GM21447 (cell line): ENCODE measurements around the gene GADD45A.

Experiments used
- ATAC-seq: cut with Tn5 transposase; IDR thresholded peaks from one replicate; pipeline ENCODE4 v1.9.1; 2021; ENCODE audit not compliant: unreplicated experiment

The GADD45A gene

GRCh38 chr1:67666636-67667035 lies 18.4 kb upstream of the GADD45A start:
- no peak for ATAC-seq

GRCh38 chr1:67668660-67669059 lies 16.3 kb upstream of the GADD45A start:
- no peak for ATAC-seq

GRCh38 chr1:67672260-67672803 lies 12.7 kb upstream of the GADD45A start:
- no peak for ATAC-seq

GRCh38 chr1:67673468-67674201 lies 11.4 kb upstream of the GADD45A start:
- no peak for ATAC-seq

GRCh38 chr1:67674260-67675011 lies 10.6 kb upstream of the GADD45A start:
- ATAC-seq: peak; percentile 58

- no peak for ATAC-seq
These were observed 9.2 kb upstream of the GADD45A start for GRCh38 chr1:67675800-67676199.

- no peak for ATAC-seq
These were observed 8.7 kb upstream of the GADD45A start for GRCh38 chr1:67676287-67676686.

GRCh38 chr1:67676946-67677345 lies 8.1 kb upstream of the GADD45A start:
- no peak for ATAC-seq

- ATAC-seq: no peak
These were observed 7.6 kb upstream of the GADD45A start for GRCh38 chr1:67677408-67677807.

GRCh38 chr1:67677930-67678329 lies 7.1 kb upstream of the GADD45A start:
- ATAC-seq: no peak

GRCh38 chr1:67679691-67680090 lies 5.3 kb upstream of the GADD45A start:
- ATAC-seq: no peak

GRCh38 chr1:67680486-67680885 lies 4.5 kb upstream of the GADD45A start:
- no peak for ATAC-seq

- no peak for ATAC-seq
These were observed 2.3 kb upstream of the GADD45A start for GRCh38 chr1:67682659-67683197.

- ATAC-seq: no peak
These were observed 1.7 kb upstream of the GADD45A start for GRCh38 chr1:67683316-67683715.

GRCh38 chr1:67683766-67684525 lies 1.1 kb upstream of the GADD45A start:
- no peak for ATAC-seq

- ATAC-seq: no peak
These were observed 405 bp upstream of the GADD45A start for GRCh38 chr1:67684526-67685066.

- peak; percentile 18 for ATAC-seq
These were observed 711 bp downstream of the GADD45A start for GRCh38 chr1:67685558-67686266.

GRCh38 chr1:67686267-67687197 lies 1.5 kb downstream of the GADD45A start:
- peak; percentile 33 for ATAC-seq

GRCh38 chr1:67687198-67687545 lies 2.2 kb downstream of the GADD45A start:
- no peak for ATAC-seq
